Inflammatory macrophage (primary cell): ENCODE data around the gene CACNA1S.

ENCODE experiments used
- DNase-seq, 2 donors: peaks; one replicate each; pipeline ENCODE4 v3.0.0-alpha.2; 2020 to 2022

The CACNA1S gene

DNA sequence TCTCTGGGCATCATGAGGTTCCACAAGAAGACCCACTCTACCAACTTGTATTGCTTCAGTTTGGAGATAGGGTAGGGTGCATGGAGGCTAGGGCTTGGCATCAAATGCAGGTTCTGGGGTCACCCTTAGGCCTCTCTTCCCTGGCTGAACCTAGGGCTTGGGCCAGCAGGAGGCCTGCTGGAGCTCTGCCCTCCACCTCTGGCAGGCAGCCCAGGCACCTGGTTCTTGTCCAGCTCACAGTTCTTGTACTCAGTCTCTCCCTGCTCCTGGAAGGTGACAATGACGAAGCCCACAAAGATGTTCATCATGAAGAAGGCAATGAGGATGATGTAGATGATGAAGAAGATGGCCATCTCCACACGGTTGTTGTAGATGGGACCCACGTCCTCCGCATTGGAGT lies 51.2 kb downstream of the CACNA1S start:
- no peak for DNase-seq

DNA sequence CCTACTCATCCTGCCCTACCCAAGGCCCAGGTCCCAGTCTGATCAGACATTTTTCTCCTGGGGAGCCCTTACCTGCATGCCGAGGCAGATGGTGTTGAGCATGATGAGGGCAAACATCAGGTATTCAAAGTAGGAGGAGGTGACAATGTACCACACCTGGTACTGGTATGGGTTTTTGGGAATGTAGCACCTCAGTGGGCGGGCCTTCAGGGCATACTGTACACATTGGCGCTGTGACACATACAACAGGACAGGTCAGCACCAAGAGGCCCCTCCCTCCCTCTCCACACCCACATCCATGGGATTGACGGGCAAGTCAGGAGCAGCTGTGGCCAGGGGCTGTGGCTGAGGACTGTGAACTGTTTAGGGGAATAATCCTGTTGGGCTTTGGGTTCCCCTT lies 51.6 kb downstream of the CACNA1S start:
- DNase-seq = no peak

DNA sequence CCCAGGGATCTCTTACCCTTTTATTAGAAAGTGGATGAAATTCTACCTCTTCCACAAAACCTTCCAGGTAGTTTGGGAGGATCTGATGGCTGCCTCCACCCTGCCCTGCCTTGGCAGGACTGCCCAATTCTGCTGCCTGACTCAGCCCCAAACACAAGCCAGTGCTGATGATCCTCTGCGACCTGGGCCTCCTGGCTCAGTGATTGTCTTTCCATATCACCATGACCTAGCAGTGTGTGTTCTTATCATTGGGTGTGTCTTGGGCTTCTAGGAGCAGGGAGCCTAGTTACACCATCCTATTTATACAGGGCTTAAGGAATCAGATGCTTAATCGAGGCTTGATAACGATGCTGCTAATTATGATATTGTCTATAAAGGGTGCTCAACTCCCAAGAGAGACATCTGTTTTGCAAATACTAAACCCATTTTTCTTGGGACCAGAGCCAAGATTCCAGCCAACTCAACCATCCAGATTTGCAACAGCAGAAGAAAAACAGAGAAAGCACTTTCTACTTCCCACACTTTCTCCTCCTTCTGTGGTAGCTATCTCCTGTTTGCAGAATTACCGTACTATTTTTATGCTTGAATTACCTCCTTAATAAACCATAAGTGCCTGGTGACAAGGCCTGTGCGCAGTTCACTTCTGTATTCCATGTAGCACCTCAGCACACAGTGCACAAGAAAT lies 52.2 kb downstream of the CACNA1S start:
- no peak for DNase-seq

GRCh38 chr1:201059401-201059800 lies 52.8 kb downstream of the CACNA1S start:
- DNase-seq = no peak

DNA sequence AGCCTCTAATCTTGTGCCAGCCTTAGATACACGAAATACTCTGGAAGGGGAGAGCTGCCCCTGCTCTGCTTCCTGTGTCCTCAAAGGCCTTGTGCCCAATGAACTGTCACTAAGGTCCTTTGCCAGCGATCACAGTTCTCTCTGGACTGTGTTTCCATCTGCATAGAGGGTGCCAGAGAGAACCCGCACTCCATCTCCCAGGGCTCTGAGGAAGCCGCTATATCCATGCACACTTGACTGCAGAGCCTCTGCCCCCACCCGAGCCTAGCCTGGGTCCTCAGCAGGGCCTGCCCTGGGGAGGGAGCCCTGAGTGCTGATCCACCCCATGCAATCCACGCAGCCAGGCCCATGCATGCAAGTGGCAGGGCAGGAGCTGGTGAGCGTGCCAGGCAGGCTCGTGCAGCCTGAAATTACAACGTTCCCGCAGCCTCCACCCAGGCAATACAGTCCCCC lies 58.1 kb downstream of the CACNA1S start:
- DNase-seq = no peak

DNA sequence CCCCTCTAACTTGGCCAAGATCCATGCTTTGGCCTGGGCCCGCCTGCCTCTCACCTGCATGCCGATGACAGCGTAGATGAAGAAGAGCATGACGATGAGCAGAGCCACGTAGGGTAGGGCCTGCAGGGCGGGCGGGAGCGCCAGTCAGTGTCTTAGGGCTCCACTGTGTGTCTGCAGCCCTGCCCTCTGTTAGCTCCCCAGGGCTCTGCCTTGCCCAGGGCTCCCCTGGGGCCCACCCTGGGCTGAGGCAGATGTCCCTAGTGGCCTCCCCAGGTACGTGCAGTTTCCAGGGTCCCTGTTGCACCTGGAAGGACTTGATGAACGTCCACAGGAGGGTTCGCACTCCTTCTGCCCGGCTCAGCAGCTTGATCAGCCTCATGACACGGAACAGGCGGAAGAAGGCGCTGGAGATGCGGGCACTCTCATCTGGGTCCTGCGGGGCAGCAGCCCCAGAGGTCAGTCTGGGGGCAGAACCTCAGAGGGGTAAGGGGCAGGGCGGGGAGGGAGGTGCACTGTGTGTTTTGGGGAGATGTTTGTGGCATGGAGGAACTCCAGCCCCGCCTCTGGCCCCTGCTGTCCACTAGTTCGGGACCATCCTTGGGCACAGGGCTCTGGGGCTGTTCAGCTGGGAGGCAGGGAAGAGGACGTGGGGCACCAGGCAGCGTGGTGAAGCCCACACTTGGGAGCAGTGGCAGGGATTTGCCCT lies 58.9 kb downstream of the CACNA1S start:
- DNase-seq = no peak

- DNase-seq = no peak
These were observed 60.8 kb downstream of the CACNA1S start for GRCh38 chr1:201051399-201051798.

- no peak for DNase-seq
These were observed 61.5 kb downstream of the CACNA1S start for GRCh38 chr1:201050515-201051277.

DNA sequence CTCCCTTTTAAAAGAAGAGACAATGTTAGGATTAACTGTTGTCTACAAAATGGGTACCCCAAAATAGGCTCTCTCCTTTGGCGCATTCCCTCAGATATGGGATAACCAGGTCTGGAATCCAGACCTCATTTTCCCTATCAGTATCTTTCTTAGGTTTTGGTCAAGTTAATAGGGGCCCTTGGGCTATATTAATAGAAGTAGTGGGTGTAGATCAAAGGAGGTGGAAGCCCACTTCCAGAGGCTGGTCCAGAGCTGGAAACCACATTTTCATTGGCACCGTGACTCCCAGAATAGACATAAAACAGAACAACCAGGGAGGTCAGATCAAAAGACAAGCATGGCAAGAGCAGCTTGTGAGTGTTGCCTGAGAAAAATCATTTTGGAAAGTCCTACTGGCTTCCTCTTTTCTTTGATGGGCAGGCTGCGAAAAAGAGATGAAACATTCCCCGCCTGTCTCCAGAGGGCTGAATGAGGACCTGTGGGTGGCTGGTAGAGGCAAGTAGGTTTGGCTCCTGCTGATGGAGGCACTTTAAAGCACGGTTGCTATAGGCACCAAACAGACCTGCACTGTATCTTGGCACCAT lies 62.9 kb downstream of the CACNA1S start:
- DNase-seq = no peak

DNA sequence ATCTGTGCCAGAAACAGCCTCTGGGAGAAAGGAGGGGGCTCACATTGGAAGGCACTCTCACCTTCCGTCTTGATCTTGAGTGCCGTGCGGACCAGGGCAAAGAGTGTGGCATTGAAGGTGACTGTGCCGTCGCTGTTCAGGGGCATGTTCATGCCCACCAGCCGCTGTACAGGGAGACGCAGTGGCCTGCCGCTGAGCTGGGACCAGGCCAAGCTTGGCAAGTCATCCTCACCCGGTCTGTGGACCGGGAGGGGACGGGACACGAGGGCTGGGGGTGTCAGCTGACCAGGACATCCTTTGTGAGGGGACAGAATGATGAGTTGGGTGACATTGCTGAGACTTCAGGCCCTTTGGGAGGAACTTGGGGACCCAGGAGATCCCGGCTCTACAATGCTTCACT lies 63.7 kb downstream of the CACNA1S start:
- DNase-seq = no peak

DNA sequence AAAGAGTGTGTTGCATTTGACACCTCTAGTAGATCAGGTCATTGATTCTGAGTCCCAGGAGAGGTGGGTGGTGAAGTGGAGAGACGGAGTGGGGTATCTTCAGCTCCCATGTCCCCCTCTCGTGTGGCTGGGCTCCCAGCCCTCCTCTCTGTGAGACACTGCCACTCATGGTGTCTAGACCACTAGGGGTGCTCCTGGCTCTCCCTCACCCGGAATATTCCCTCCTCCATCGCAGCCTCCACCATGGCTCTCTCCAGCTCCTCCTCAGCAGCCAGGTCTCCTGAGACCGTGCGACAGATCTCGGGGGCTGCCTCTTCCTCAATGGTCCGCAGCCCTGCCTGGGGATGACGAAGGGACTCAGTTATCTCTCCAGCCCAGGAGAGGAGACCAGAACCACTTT lies 68.1 kb downstream of the CACNA1S start:
- no peak for DNase-seq

- DNase-seq = peak; percentile 71 to 73
These were observed 69.3 kb downstream of the CACNA1S start for GRCh38 chr1:201042779-201043461.

GRCh38 chr1:201041011-201041410 lies 71.2 kb downstream of the CACNA1S start:
- DNase-seq = no peak

GRCh38 chr1:201039876-201040275 lies 72.3 kb downstream of the CACNA1S start:
- no peak for DNase-seq

DNA sequence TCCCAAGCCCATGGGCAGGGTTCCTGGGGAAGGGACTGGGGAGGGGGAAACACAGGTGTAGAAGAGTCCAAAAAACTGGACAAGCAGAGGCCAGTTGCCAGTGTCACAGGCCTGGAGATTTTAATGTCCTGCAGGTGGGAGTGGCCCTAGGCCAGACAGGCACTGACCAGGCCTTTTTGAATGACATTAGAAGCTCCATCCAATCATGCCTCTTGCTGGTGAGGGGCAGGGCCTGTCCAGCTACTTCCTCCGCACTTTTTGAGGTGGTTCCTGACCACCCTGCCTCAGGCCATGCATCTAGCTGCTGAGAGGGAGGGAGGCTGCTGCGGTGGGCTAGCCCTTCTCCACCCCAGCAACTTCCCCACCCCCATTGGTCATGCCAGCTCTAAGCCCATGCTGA lies 72.8 kb downstream of the CACNA1S start:
- DNase-seq = no peak

- no peak for DNase-seq
These were observed 73.9 kb downstream of the CACNA1S start for GRCh38 chr1:201038186-201038876.

DNA sequence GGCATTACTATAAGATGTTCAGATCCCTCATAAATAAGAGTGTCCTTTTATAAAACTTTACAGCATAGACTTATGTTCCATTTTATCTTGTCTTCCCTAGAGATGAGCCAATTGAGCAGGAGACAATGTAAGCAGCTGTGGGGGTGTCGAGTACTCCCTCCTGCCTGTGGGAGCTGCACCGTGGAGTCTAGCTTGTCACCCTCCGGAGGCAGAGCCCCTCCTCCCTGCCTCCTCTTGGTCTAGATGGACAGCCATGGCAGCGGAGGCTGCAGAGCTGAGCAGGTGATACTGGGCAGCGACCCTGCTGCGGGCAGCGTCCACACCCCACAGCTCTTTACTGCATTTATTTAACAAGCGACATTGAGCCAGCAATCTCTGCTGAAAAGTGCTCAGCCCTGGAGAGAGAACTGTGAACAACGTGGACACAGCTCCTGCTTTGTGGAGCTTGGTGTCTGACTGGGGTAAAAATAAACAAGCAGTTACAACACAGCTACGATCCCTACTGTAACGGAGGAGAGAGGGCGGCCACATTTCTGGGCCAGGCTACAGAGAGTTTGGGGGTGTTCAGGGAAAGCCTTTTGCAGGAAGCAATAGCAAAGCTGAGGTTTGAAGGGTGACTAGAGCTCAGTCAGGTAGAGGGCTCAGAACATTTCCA lies 75.9 kb downstream of the CACNA1S start:
- no peak for DNase-seq

- no peak for DNase-seq
These were observed 77.6 kb downstream of the CACNA1S start for GRCh38 chr1:201034671-201035070.

GRCh38 chr1:201032408-201032807 lies 79.8 kb downstream of the CACNA1S start:
- no peak for DNase-seq

DNA sequence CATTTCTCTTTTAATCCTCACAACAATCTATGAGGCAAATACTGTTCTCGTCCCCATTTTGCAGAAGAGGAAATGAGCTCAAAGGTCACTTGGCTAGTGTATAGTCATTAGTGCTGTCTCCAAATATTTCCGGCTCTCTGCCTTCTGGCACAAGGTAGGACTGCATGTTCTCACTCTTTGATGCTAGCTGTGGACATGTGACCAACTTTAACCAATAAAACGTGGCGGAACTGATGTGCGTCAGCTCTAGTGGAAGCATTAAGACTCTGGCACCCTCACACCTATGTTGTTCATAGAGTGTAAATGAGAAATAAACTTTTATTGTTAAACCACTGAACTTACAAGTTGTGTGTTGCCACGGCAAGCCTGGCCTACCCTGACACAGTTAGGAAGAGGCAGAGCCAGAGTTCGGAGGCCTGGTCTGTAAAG lies 83.8 kb downstream of the CACNA1S start:
- peak; percentile 67 to 81 for DNase-seq

DNA sequence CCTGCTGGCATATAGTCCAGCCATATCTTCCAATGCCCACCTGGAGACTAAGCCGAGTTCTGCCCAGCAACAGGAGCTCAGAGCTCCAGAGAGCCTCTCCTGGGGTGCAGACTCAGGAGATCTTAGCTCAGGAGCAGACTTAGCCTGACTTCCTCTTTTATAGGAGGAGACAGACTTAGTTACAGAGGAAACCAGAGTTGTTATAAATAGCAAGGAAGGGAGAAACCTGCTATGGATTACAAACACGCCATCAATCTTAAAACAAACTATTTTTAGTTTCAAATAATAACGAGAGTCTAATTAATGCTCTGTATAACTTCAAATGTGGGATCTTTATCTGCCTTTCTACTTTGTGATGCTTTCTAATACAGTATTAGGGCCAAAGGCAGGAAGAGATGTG lies 85.4 kb downstream of the CACNA1S start:
- peak; percentile 48 to 55 for DNase-seq
